LNCaP clone FGC (cell line): ENCODE data around the gene SLC39A11.

Experiments used
- DNase-seq: peaks from one replicate; pipeline ENCODE4 v3.0.0-alpha.2; 2011; ENCODE audit warnings: low read depth
- H3K4me3 ChIP-seq: 2 replicates; pipeline ENCODE4 v1.5.1; 2011; ENCODE audit warnings: mild to moderate bottlenecking, low read depth, low read length, control low read depth
- TF ChIP-seq, protein P1 (sequence below): IDR thresholded peaks from 2 replicates; pipeline ENCODE4 v1.5.1; 2012; ENCODE audit warnings: mild to moderate bottlenecking; ENCODE audit not compliant: control insufficient read depth, insufficient read depth; ENCODE audit errors: extremely low read depth

SLC39A11 gene

DNA sequence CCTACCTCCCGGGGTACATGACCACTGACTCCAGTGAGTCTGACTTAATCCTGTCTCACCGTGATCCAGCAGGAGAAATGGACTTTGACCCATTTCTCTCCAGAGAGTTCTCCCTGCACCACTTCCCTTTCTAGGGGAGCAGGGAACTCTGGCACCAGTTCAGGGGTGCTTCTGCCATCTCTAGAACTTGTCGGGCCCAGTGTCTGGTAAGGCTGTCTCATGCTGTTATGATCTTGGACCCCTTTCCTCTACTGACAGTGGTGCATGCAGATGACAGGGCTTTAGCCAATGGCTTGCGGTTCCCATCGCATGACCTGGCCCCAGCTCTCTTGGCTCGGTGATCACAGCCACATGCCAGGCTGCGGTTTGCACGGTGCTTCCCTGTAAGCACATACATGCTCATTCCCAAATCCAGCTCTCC is 62.0 kb downstream of the SLC39A11 start:
- TF ChIP-seq, protein P1, sequence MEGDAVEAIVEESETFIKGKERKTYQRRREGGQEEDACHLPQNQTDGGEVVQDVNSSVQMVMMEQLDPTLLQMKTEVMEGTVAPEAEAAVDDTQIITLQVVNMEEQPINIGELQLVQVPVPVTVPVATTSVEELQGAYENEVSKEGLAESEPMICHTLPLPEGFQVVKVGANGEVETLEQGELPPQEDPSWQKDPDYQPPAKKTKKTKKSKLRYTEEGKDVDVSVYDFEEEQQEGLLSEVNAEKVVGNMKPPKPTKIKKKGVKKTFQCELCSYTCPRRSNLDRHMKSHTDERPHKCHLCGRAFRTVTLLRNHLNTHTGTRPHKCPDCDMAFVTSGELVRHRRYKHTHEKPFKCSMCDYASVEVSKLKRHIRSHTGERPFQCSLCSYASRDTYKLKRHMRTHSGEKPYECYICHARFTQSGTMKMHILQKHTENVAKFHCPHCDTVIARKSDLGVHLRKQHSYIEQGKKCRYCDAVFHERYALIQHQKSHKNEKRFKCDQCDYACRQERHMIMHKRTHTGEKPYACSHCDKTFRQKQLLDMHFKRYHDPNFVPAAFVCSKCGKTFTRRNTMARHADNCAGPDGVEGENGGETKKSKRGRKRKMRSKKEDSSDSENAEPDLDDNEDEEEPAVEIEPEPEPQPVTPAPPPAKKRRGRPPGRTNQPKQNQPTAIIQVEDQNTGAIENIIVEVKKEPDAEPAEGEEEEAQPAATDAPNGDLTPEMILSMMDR = no peak
- no peak for DNase-seq
- H3K4me3 ChIP-seq = no peak overlapping the region

DNA sequence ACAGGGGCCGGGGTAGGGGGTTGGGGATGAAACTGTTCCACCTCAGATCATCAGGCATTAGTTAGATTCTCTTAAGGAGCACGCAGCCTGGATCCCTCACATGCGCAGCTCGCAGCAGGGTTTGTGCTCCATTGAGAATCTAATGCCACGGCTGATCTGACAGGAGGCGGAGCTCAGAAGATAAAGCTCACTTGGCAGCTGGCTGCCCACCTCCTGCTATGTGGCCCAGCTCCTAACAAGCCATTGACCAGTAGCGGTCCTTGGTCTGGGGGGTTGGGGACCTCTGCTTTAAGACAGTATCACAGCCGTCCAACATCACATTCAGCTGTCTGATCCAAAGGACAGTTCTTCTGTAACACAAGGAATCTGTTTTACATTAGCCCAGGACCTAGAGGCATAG is 62.5 kb downstream of the SLC39A11 start:
- H3K4me3 ChIP-seq = no peak overlapping the region
- TF ChIP-seq, protein P1 = no peak
- DNase-seq = no peak

DNA sequence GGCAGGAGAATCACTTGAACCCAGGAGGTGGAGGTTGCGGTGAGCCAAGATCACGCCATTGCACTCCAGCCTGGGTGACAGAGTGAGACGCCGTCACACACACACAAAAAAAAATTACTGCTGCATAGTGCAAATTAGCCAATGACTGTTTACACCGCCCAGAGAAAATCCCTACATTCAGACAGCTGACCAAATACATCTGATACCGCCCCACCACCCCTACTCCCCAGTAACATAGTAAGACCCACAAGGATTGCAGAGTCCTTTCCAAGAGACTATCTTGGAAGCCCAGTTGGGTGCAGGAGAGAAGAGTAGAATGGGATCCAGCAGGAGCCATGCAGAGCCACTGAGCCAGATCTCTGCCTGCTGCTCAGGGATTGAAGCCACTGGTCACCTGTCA is 63.5 kb downstream of the SLC39A11 start:
- H3K4me3 ChIP-seq = no peak overlapping the region
- DNase-seq = no peak
- TF ChIP-seq, protein P1 = no peak

DNA sequence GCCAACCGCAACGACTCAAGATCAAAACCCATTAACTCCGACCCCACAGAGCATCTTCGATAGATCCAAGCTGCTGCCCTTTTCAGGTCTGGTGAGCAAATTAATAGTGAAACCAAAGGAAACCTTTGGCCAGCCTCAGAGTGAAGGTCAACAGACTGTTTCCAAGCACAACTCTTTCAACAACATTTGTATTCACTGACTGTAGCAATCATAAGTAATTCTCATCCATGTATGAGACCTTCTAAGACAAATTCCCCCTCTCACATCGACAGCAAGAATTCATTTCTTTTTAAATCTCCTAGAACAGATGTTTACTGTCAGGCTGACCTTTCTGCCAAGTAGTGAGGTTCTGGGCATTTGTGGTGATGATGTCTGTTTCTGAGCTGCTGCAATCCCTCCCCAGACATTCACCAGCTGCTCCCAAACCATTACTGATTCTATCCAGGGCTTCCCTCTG is 64.2 kb downstream of the SLC39A11 start:
- H3K4me3 ChIP-seq = no peak overlapping the region
- DNase-seq = no peak
- TF ChIP-seq, protein P1 = no peak

DNA sequence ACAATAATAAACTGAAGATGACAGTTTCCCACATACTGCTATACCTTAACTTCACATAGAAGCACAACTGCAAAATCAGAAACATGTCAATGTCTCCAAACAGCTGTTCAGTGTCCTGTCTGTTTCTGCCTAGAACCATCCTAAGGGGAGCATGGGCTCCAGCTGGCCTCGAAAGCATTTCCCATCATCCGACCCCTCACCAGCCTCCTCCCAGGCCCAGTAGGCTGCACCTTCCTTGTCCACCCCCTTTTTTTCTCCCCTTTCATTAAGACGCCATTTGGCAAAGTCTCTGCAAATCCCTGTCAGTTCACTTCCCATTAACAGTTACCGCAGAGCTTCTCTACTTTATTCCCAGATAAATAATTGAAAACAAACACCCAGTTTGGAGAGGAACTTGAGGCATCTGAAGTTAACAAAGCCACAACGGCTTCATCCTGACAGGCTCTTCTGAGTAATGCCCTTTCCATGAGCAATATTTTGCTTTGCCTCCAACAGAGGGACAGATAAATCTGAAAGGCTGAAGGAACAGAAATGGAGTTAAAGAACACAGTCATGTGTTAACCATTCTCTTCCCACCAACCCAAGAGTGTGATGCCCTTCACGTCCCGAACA is 65.3 kb downstream of the SLC39A11 start:
- H3K4me3 ChIP-seq = no peak overlapping the region
- no peak for DNase-seq
- TF ChIP-seq, protein P1 = no peak

DNA sequence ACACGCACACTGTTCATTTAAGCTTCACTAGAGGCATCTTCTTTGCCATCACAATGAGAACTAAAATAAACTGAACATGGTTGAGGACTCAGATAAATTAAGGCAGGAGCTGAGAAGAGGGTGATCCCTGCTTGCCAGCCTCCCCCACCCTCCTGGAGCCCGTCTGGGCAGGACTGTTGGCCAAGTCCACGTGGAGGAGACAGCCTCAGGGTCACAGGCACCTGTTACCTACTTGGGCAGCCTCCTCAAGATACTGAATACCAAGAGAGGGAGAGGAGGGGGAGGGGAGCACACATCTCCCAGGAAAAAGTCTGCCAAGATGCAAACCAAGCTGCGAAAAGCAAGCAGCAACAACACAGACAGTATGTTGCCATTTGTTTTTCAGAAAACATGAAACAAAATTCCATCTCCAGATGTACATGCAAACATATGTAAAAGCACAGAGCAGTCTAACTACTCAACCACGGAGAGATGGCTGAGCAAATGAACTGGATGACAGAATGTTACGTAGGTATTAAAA is 67.4 kb downstream of the SLC39A11 start:
- no peak overlapping the region for H3K4me3 ChIP-seq
- DNase-seq = no peak
- TF ChIP-seq, protein P1 = no peak

DNA sequence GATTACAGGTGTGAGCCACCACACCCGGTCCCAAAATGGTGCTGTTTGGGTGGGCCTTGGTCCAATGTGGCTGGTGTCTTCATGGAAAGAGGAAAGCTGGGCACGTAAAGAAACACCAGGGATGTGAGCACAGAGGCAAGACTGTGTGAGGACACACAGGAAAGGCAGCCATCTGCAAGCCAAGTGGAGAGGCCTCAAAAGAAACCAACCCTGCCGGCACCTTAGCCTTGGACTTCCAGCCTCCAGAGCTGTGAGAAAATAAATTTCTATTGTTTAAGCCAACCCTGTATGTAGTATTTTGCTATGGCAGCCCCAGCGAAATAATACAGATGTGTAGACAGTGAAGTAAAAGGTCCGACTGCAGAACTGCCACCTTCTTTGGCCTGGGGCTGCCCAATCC is 68.7 kb downstream of the SLC39A11 start:
- no peak overlapping the region for H3K4me3 ChIP-seq
- TF ChIP-seq, protein P1 = no peak
- no peak for DNase-seq
